ENCODE measurements around the gene PFDN1.

Gene PFDN1

GRCh38 chr5:140327589-140327988 is 24.7 kb upstream of the PFDN1 start:
- DNase-seq: peak; percentile 88

- DNase-seq: no peak
These were observed 22.6 kb upstream of the PFDN1 start for GRCh38 chr5:140325486-140325885.

GRCh38 chr5:140324617-140325241 is 21.8 kb upstream of the PFDN1 start:
- DNase-seq: no peak

GRCh38 chr5:140324041-140324600 is 21.2 kb upstream of the PFDN1 start:
- peak; percentile 46 for DNase-seq

- no peak for DNase-seq
These were observed 20.1 kb upstream of the PFDN1 start for GRCh38 chr5:140322751-140323731.

- no peak for DNase-seq
These were observed 18.9 kb upstream of the PFDN1 start for GRCh38 chr5:140321796-140322195.

GRCh38 chr5:140319833-140320232 is 16.9 kb upstream of the PFDN1 start:
- DNase-seq: no peak

GRCh38 chr5:140318792-140319191 is 15.9 kb upstream of the PFDN1 start:
- peak; percentile 13 for DNase-seq

- DNase-seq: no peak
These were observed 15.0 kb upstream of the PFDN1 start for GRCh38 chr5:140317859-140318258.

- DNase-seq: no peak
These were observed 9.9 kb upstream of the PFDN1 start for GRCh38 chr5:140312791-140313189.

- DNase-seq: no peak
These were observed 9.3 kb upstream of the PFDN1 start for GRCh38 chr5:140312067-140312790.

GRCh38 chr5:140311011-140311467 is 8.1 kb upstream of the PFDN1 start:
- DNase-seq: peak; percentile 5

- no peak for DNase-seq
These were observed 7.5 kb upstream of the PFDN1 start for GRCh38 chr5:140310434-140310833.

- DNase-seq: no peak
These were observed 6.9 kb upstream of the PFDN1 start for GRCh38 chr5:140309706-140310249.

GRCh38 chr5:140305471-140305870 is 2.6 kb upstream of the PFDN1 start:
- no peak for DNase-seq

- no peak for DNase-seq
These were observed 1.1 kb upstream of the PFDN1 start for GRCh38 chr5:140303966-140304365.

- DNase-seq: no peak
These were observed 1.8 kb downstream of the PFDN1 start for GRCh38 chr5:140301136-140301535.

GRCh38 chr5:140299056-140299455 is 3.8 kb downstream of the PFDN1 start:
- no peak for DNase-seq

- no peak for DNase-seq
These were observed 4.7 kb downstream of the PFDN1 start for GRCh38 chr5:140298183-140298601.

GRCh38 chr5:140297283-140297682 is 5.6 kb downstream of the PFDN1 start:
- DNase-seq: no peak

GRCh38 chr5:140296289-140296688 is 6.6 kb downstream of the PFDN1 start:
- no peak for DNase-seq

- DNase-seq: peak; percentile 55
These were observed 7.5 kb downstream of the PFDN1 start for GRCh38 chr5:140295414-140295813.

- no peak for DNase-seq
These were observed 8.1 kb downstream of the PFDN1 start for GRCh38 chr5:140294753-140295152.
